Measurements from ENCODE around the gene HSP90AA1. TPM values are rescaled to one million over a fixed set of nuclear protein-coding genes. Genes with fewer than 3 reads are reported as not detected.

Gene HSP90AA1
- total RNA-seq, 2 experiments from 2014 or later: 294 to 704 TPM

- intact Hi-C loops (cut with micrococcal nuclease; ENCODE audit: unreplicated experiment): no loop called here
- Histone ChIP-seq H3K36me3 (ENCODE audit: insufficient read depth, low read length) (no peaks in the 10 kb centered on the region), H3K79me2 (ENCODE audit: insufficient read depth, low read depth, low read length) (no peaks in the 10 kb centered on the region), H3K9me3 (ENCODE audit: low read length) (no peaks in the 10 kb centered on the region), H3K4me2 (ENCODE audit: low read length) (no peak overlapping the region), H4K20me1 (ENCODE audit: insufficient read depth, low read length) (no peaks in the 10 kb centered on the region), H3K4me1 (ENCODE audit: insufficient read depth, low read length, poor library complexity, severe bottlenecking) (peaks cover 7% of the 10 kb centered on the region), H3K4me3 (ENCODE audit: low read depth, low read length, poor library complexity, severe bottlenecking) (no peak overlapping the region), H3K27ac (ENCODE audit: low read depth, low read length, poor library complexity, severe bottlenecking) (no peak overlapping the region), H2AFZ (ENCODE audit: low read length) (no peak overlapping the region), H3K9me2 (ENCODE audit: insufficient read depth, low read length) (no peaks in the 10 kb centered on the region)
- CTCF ChIA-PET (ENCODE audit: unreplicated experiment): interaction anchor here (1.3 kb wide), 1 partner anchor 11 kb away, joined by 4 read pairs; no protein-coding TSS in a partner anchor
- POLR2A ChIA-PET: interaction anchor here (1.2 to 1.3 kb wide), 2 partner anchors 8 to 11 kb away, joined by 3 to 6 read pairs; no protein-coding TSS in a partner anchor
- TF ChIP-seq EZH2phosphoT487 (IDR thresholded peaks at IDR 0.05; ENCODE audit: borderline replicate concordance, low read depth, low read length): no peak
- no peak for TF ChIP-seq CTCF (conservative IDR thresholded peaks at IDR 0.05; ENCODE audit: low read length)
- BruUV-seq (replicated peaks): no TSS peak
- no peak for DNase-seq (ENCODE audit: low spot score)
These were observed 8.5 kb upstream of the HSP90AA1 start for GRCh38 chr14:102095231-102095870.

- Histone ChIP-seq H3K4me1 (ENCODE audit: insufficient read depth, low read length, poor library complexity, severe bottlenecking) (peaks cover 11% of the 10 kb centered on the region), H3K27ac (ENCODE audit: low read depth, low read length, poor library complexity, severe bottlenecking) (no peak overlapping the region), H3K36me3 (ENCODE audit: insufficient read depth, low read length) (no peaks in the 10 kb centered on the region), H3K4me3 (ENCODE audit: low read depth, low read length, poor library complexity, severe bottlenecking) (no peak overlapping the region), H2AFZ (ENCODE audit: low read length) (no peak overlapping the region), H4K20me1 (ENCODE audit: insufficient read depth, low read length) (no peaks in the 10 kb centered on the region), H3K79me2 (ENCODE audit: insufficient read depth, low read depth, low read length) (no peaks in the 10 kb centered on the region), H3K9me3 (ENCODE audit: low read length) (no peaks in the 10 kb centered on the region), H3K9me2 (ENCODE audit: insufficient read depth, low read length) (no peaks in the 10 kb centered on the region), H3K4me2 (ENCODE audit: low read length) (no peak overlapping the region)
- TF ChIP-seq CTCF (conservative IDR thresholded peaks at IDR 0.05; ENCODE audit: low read length): no peak
- no peak for TF ChIP-seq EZH2phosphoT487 (IDR thresholded peaks at IDR 0.05; ENCODE audit: borderline replicate concordance, low read depth, low read length)
- no TSS peak for BruUV-seq (replicated peaks)
- CTCF ChIA-PET (ENCODE audit: unreplicated experiment): no interaction called here
- POLR2A ChIA-PET: no interaction called here
- intact Hi-C loops (cut with micrococcal nuclease; ENCODE audit: unreplicated experiment): no loop called here
- DNase-seq (ENCODE audit: low spot score): no peak
These were observed 7.3 kb upstream of the HSP90AA1 start for GRCh38 chr14:102094101-102094500.

- ChIA-PET POLR2A (interaction anchor here (0.7 kb wide), 1 partner anchor 302 kb away, joined by 5 read pairs; no protein-coding TSS in a partner anchor), CTCF (ENCODE audit: unreplicated experiment) (no interaction called here)
- no peak overlapping the region for H2AFZ ChIP-seq (ENCODE audit: low read length)
These were observed 6.0 kb upstream of the HSP90AA1 start for GRCh38 chr14:102092806-102093205.

More at GRCh38 chr14:102092806-102093205, 6.0 kb upstream of the HSP90AA1 start:
- peaks cover 24% of the 10 kb centered on the region for H3K4me1 ChIP-seq (ENCODE audit: insufficient read depth, low read length, poor library complexity, severe bottlenecking)
- DNase-seq (ENCODE audit: low spot score): no peak
- H4K20me1 ChIP-seq (ENCODE audit: insufficient read depth, low read length): no peaks in the 10 kb centered on the region
- H3K36me3 ChIP-seq (ENCODE audit: insufficient read depth, low read length): no peaks in the 10 kb centered on the region
- H3K27ac ChIP-seq (ENCODE audit: low read depth, low read length, poor library complexity, severe bottlenecking): no peak overlapping the region
- TF ChIP-seq EZH2phosphoT487 (IDR thresholded peaks at IDR 0.05; ENCODE audit: borderline replicate concordance, low read depth, low read length): no peak
- no peak for TF ChIP-seq CTCF (conservative IDR thresholded peaks at IDR 0.05; ENCODE audit: low read length)
- H3K79me2 ChIP-seq (ENCODE audit: insufficient read depth, low read depth, low read length): no peaks in the 10 kb centered on the region; the same call in 1 of the 2 replicates
- BruUV-seq (replicated peaks): no TSS peak
- H3K4me3 ChIP-seq (ENCODE audit: low read depth, low read length, poor library complexity, severe bottlenecking): no peak overlapping the region
- H3K9me2 ChIP-seq (ENCODE audit: insufficient read depth, low read length): no peaks in the 10 kb centered on the region
- no peak overlapping the region for H3K4me2 ChIP-seq (ENCODE audit: low read length)
- no peaks in the 10 kb centered on the region for H3K9me3 ChIP-seq (ENCODE audit: low read length)
- intact Hi-C loops (cut with micrococcal nuclease; ENCODE audit: unreplicated experiment): no loop called here
